Memory B cell (primary cell): ENCODE measurements around the gene ERCC1.
A peak's percentile ranks its signal among the peaks of the same experiment; 100 is the strongest.
"Not testable (repeated sequence)": the region's sequence is repeated elsewhere in the genome, so short reads cannot be mapped to it uniquely, and the experiment has no call there.

Experiments used
- ATAC-seq: fragments of 150-1000 bp; cut with Tn5 transposase; 2 replicates; pipeline ENCODE4 v1.10.0; 2021; ENCODE audit warnings: low read depth, mild to moderate bottlenecking, moderate library complexity
- DNase-seq, 2 donors: peaks; one replicate each; pipeline ENCODE4 v3.0.0; 2022; ENCODE audit warnings: low spot score in 2 of 2
- H3K27ac Mint-ChIP-seq: one replicate; pipeline ENCODE4 v1.8.0; 2022; ENCODE audit warnings: mild to moderate bottlenecking, moderate library complexity, mixed read lengths
- H3K27me3 Mint-ChIP-seq: one replicate; pipeline ENCODE4 v1.8.0; 2022; ENCODE audit warnings: mixed read lengths
- H3K36me3 Mint-ChIP-seq: one replicate; pipeline ENCODE4 v1.8.0; 2022; ENCODE audit warnings: mild to moderate bottlenecking, mixed read lengths
- H3K4me1 Mint-ChIP-seq: one replicate; pipeline ENCODE4 v1.8.0; 2022; ENCODE audit warnings: mixed read lengths
- H3K4me3 Mint-ChIP-seq: one replicate; pipeline ENCODE4 v1.8.0; 2022; ENCODE audit warnings: mild to moderate bottlenecking, moderate library complexity, mixed read lengths
- H3K9me3 Mint-ChIP-seq: one replicate; pipeline ENCODE4 v1.8.0; 2022; ENCODE audit warnings: mixed read lengths

The ERCC1 gene

DNA sequence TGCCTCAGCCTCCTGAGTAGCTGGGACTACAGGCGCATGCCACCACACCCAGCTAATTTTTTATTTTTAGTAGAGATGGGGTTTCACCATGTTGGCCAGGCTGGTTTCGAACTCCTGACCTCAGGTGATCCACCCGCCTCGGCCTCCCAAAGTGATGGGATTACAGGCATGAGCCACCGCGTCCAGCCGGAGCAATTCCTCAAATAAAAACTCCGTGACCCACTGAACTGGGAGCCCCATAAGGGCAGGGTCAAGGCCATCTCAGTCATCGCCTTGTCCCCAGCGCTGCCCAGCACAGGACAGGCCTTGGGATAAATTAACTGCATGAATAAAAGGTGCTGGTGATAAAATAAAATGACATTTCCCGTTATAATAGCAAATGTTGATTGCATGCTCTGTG lies 6.2 kb upstream of the ERCC1 start:
- not testable (repeated sequence) for H3K36me3 Mint-ChIP-seq, DNase-seq, H3K4me1 Mint-ChIP-seq, H3K27ac Mint-ChIP-seq, H3K27me3 Mint-ChIP-seq, ATAC-seq, H3K4me3 Mint-ChIP-seq, H3K9me3 Mint-ChIP-seq

DNA sequence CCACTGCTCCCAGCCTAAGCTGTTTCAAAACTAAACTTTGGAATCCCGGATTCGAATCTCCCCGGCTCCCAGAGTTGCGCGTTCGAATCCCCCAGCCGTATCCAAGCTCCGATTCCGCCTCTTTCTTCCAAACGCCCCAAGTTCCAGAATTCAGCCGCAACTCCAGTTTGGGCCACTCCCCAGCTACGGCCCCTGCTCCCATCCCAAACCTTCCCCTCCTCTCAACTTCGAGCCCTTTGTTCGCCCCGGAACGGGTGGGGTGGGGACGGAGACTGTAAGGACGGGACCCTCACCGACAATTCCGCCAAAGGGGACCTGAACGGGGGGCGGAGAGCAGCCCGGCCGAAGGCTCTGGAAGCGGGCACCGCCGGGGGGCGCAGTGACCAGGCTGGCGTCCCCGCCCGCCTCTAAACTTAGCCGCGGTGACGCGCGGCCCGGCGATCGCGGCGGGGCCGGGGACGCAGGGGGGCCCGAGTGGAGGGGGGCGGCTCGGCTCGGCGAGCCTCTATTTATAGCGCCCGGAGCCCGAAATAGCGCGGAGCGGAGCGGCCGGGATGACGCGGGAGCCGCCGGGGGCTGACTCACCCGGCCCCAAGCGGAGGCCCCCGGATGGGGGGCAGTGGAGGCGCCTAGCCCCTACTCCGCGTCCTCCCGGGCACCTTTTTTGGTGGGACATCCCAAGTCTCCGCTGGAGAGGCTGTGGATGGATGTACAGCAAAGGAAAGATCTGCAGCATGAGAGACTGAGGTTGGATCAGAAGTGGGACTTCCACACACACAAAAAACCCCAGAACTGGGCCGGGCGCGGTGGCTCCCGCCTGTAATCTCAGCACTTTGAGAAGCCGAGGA lies 4.9 kb upstream of the ERCC1 start:
- Mint-ChIP-seq H3K4me3 (peak overlapping the region; percentile 84), H3K9me3 (no peaks in the 10 kb centered on the region), H3K36me3 (no peaks in the 10 kb centered on the region), H3K27ac (no peak overlapping the region), H3K27me3 (peaks cover 2% of the 10 kb centered on the region), H3K4me1 (peaks cover 17% of the 10 kb centered on the region)
- ATAC-seq (peak; percentile 27), DNase-seq (no peak)

GRCh38 chr19:45424191-45425058 lies 708 bp upstream of the ERCC1 start:
- no peaks in the 10 kb centered on the region for H3K9me3 Mint-ChIP-seq
- H3K4me3 Mint-ChIP-seq = peak overlapping the region; percentile 96
- H3K36me3 Mint-ChIP-seq = peaks cover 11% of the 10 kb centered on the region
- H3K27me3 Mint-ChIP-seq = peaks cover 2% of the 10 kb centered on the region
- DNase-seq = no peak
- H3K4me1 Mint-ChIP-seq = peaks cover 42% of the 10 kb centered on the region
- ATAC-seq = no peak
- H3K27ac Mint-ChIP-seq = peak overlapping the region; percentile 88

GRCh38 chr19:45423033-45423588 lies 606 bp downstream of the ERCC1 start:
- ATAC-seq (peak; percentile 62), DNase-seq (peak in 1 of 2 donors; percentile 68)
- H3K4me1 Mint-ChIP-seq = peaks cover 47% of the 10 kb centered on the region
- H3K36me3 Mint-ChIP-seq = peaks cover 11% of the 10 kb centered on the region
- peak overlapping the region; percentile 88 for H3K27ac Mint-ChIP-seq
- H3K9me3 Mint-ChIP-seq = no peaks in the 10 kb centered on the region
- H3K4me3 Mint-ChIP-seq = peak overlapping the region; percentile 96
- H3K27me3 Mint-ChIP-seq = no peaks in the 10 kb centered on the region

DNA sequence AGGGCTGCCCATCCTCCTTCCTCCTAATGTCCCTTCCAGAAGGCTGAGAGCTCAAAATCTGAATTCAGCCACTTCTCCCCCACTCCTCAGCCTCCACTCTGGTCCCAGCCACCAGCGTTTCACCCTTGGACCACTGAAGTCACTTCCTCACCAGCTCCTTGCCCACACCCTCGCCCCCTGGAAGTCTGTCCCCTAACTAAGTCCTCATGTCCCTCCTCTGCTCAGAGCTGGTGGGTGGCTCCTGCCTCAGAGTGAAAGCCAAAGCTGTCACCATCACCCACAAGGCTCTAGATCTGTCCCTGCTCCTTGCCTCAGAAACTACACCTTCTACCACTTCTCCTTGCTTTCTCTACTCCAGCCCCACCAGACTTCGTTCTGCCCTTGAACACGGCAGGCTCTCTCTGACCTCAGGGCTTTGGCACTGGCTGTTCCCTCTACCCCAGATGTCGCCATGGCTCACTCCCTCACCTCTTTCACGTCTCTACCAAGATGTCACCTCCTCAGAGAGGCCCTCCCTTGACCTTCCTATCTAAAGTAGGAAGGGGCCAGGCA lies 1.7 kb downstream of the ERCC1 start:
- ATAC-seq (no peak), DNase-seq (no peak)
- Mint-ChIP-seq H3K4me1 (peaks cover 49% of the 10 kb centered on the region), H3K4me3 (peak overlapping the region; percentile 25), H3K36me3 (peaks cover 15% of the 10 kb centered on the region), H3K27ac (peak overlapping the region; percentile 76), H3K27me3 (no peaks in the 10 kb centered on the region), H3K9me3 (no peaks in the 10 kb centered on the region)

DNA sequence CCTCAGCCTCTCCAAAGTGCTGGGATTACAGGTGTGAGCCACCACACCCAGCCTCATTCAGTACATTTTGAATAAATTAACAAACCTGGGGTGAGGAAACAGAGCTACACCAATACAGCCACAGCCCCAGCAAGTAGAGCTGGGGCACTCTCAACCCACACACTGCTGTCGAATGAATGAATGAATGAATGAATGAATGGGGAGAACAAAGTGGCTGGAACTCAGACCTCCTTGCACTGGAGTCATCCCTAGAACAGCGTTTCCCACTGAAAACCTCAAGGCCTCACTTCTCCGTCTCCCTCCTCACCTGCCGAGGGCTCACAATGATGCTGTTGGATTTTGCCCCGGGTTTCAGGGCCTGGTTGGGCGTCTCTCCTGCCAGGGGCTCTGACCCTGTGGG lies 2.8 kb downstream of the ERCC1 start:
- Mint-ChIP-seq H3K27ac (peak overlapping the region; percentile 90), H3K27me3 (no peaks in the 10 kb centered on the region), H3K9me3 (no peaks in the 10 kb centered on the region), H3K4me3 (peak overlapping the region; percentile 75), H3K36me3 (peaks cover 15% of the 10 kb centered on the region), H3K4me1 (peaks cover 47% of the 10 kb centered on the region)
- DNase-seq = no peak
- no peak for ATAC-seq

DNA sequence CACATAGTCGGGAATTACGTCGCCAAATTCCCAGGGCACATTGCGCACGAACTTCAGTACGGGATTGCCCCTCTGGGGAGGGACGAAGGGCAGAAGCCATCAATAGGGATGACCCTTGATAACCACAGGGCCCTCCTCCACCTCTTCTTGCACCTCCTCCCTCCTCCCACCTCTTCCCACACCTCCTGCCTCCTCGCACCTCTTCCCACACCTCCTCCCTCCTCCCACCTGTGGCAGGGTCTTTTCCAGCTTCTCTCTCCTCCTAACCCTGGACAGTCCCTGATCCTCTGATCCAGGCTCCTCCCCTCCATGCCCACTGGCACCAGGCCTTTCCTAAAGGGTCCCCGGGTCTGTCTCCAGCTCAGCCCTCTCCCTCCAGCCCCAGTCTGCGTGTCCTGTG lies 3.4 kb downstream of the ERCC1 start:
- Mint-ChIP-seq H3K27me3 (no peaks in the 10 kb centered on the region), H3K4me1 (peaks cover 47% of the 10 kb centered on the region), H3K4me3 (peak overlapping the region; percentile 75), H3K36me3 (peaks cover 17% of the 10 kb centered on the region), H3K9me3 (no peaks in the 10 kb centered on the region), H3K27ac (peak overlapping the region; percentile 90)
- no peak for DNase-seq
- no peak for ATAC-seq

GRCh38 chr19:45419895-45420294 lies 3.8 kb downstream of the ERCC1 start:
- no peaks in the 10 kb centered on the region for H3K27me3 Mint-ChIP-seq
- DNase-seq (no peak), ATAC-seq (no peak)
- peak overlapping the region; percentile 90 for H3K27ac Mint-ChIP-seq
- peaks cover 47% of the 10 kb centered on the region for H3K4me1 Mint-ChIP-seq
- H3K9me3 Mint-ChIP-seq = no peaks in the 10 kb centered on the region
- H3K36me3 Mint-ChIP-seq = peaks cover 17% of the 10 kb centered on the region
- peak overlapping the region; percentile 52 for H3K4me3 Mint-ChIP-seq

GRCh38 chr19:45419396-45419795 lies 4.3 kb downstream of the ERCC1 start:
- peak; percentile 90 for ATAC-seq
- Mint-ChIP-seq H3K9me3 (no peaks in the 10 kb centered on the region), H3K36me3 (peaks cover 20% of the 10 kb centered on the region), H3K4me3 (peak overlapping the region; percentile 66), H3K27me3 (no peaks in the 10 kb centered on the region), H3K4me1 (peaks cover 44% of the 10 kb centered on the region), H3K27ac (peak overlapping the region; percentile 70)
- peak; percentile 55 to 59 for DNase-seq

DNA sequence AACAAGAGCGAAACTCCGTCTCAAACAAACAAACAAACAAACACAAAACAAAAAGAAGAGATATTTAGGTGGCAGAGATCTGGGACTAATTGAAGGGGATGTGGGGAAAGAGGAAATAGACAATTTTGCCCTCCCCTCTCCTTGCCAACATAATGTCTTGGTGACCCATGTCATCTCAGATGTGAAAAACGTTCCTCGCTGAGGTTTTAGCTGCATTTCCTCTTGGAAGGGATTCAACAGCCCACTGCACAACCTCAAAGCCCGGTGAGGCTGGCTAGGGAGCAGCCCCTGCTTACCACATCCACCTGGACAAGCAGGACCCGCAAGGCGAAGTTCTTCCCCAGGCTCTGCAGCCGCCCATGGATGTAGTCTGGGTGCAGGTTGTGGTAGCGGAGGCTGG lies 4.9 kb downstream of the ERCC1 start:
- Mint-ChIP-seq H3K27me3 (no peaks in the 10 kb centered on the region), H3K36me3 (peaks cover 24% of the 10 kb centered on the region), H3K9me3 (no peaks in the 10 kb centered on the region), H3K4me3 (peak overlapping the region; percentile 77), H3K27ac (no peak overlapping the region), H3K4me1 (peaks cover 38% of the 10 kb centered on the region)
- DNase-seq (no peak), ATAC-seq (no peak)

DNA sequence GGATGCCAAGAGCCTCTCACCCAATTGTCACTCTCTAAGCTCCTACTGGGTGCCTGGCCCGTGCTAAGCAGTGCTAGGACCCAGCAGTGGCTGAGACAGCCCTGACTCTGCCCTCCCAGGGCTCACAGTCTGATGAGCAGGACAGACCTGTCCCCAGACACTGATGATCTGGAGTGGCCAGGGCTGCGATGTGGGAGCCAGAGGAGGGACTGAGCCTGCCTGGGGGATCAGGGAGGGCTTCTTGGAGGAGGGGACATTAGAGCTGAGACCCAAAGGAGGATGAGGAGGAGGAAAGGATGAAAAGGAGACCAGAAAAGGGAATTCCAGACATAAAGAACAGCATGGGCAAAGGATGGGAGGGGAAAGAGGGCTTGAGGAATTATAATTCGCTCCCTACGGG lies 6.6 kb downstream of the ERCC1 start:
- no peak for ATAC-seq
- no peaks in the 10 kb centered on the region for H3K9me3 Mint-ChIP-seq
- peaks cover 28% of the 10 kb centered on the region for H3K4me1 Mint-ChIP-seq
- H3K4me3 Mint-ChIP-seq = no peak overlapping the region
- DNase-seq = no peak
- H3K36me3 Mint-ChIP-seq = peaks cover 28% of the 10 kb centered on the region
- H3K27ac Mint-ChIP-seq = no peak overlapping the region
- H3K27me3 Mint-ChIP-seq = no peaks in the 10 kb centered on the region

DNA sequence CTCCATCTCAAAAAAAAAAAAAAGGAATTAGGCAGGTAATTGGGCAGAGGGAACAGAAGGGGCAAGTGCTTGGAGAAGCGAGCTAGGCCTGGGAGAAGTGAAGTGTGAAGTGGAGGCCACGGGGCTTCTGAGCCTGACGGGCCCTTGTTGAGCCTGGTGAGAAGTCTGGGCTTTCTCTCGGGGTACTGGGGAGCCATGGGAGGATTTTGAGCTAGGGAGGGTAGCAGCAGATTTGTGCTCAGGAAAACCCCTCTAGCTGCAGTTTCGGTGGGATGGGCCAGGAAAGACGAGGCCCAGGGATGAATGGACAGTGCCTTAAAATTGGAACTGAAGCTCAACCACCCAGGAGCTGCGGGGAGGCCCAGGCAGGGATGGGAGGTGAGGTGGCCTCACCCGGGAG lies 9.2 kb downstream of the ERCC1 start:
- peaks cover 15% of the 10 kb centered on the region for H3K4me1 Mint-ChIP-seq
- no peaks in the 10 kb centered on the region for H3K9me3 Mint-ChIP-seq
- H3K27me3 Mint-ChIP-seq = no peaks in the 10 kb centered on the region
- peak overlapping the region; percentile 64 for H3K27ac Mint-ChIP-seq
- DNase-seq (no peak), ATAC-seq (no peak)
- peaks cover 20% of the 10 kb centered on the region for H3K36me3 Mint-ChIP-seq
- no peak overlapping the region for H3K4me3 Mint-ChIP-seq

GRCh38 chr19:45413497-45413896 lies 10.2 kb downstream of the ERCC1 start:
- Mint-ChIP-seq H3K36me3 (peaks cover 22% of the 10 kb centered on the region), H3K27me3 (no peaks in the 10 kb centered on the region), H3K4me3 (no peak overlapping the region), H3K9me3 (no peaks in the 10 kb centered on the region), H3K27ac (no peak overlapping the region), H3K4me1 (peaks cover 15% of the 10 kb centered on the region)
- no peak for DNase-seq
- no peak for ATAC-seq

DNA sequence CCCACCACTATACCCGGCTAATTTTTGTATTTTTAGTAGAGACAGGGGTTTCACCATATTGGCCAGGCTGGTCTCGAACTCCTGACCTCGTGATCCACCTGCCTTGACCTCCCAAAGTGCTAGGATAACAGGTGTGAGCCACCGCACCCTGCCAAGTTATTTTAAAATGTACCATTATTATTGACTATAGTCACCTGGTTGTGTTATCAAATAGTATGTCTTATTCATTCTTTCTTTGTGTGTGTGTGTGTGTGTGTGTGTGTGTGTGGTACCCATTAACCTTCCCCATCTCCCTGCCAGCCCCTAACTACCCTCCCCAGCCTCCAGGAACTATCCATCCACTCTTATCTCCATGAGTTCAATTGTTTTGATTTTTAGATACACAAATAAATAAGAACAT lies 13.4 kb downstream of the ERCC1 start:
- peaks cover 16% of the 10 kb centered on the region for H3K36me3 Mint-ChIP-seq
- not testable (repeated sequence) for H3K9me3 Mint-ChIP-seq, H3K27me3 Mint-ChIP-seq, ATAC-seq, DNase-seq, H3K27ac Mint-ChIP-seq, H3K4me3 Mint-ChIP-seq
- H3K4me1 Mint-ChIP-seq = peaks cover 23% of the 10 kb centered on the region
